NT2/D1 (cell line): ENCODE measurements around the gene RPLP1.

Experiments used
- YY1 ChIP-seq: IDR thresholded peaks from 2 replicates; pipeline ENCODE4 v1.6.1; 2011; ENCODE audit not compliant: insufficient read length, insufficient read depth
- ZNF274 ChIP-seq: IDR thresholded peaks from 2 replicates; pipeline ENCODE4 v1.6.1; 2011; ENCODE audit warnings: mild to moderate bottlenecking, low read depth, low read length

- TF ChIP-seq YY1: no peak
- no peak for TF ChIP-seq ZNF274
These were observed 38.6 kb upstream of the RPLP1 start, which contains the start of gene KIF23 for GRCh38 chr15:69413822-69414700.
